ENCODE results near the gene HAUS5. TPM values are rescaled to one million over a fixed set of nuclear protein-coding genes. Genes with fewer than 3 reads are reported as not detected.

HAUS5 gene
- total RNA-seq, 1 experiment from 2014 or later, result 35.3 TPM

DNA sequence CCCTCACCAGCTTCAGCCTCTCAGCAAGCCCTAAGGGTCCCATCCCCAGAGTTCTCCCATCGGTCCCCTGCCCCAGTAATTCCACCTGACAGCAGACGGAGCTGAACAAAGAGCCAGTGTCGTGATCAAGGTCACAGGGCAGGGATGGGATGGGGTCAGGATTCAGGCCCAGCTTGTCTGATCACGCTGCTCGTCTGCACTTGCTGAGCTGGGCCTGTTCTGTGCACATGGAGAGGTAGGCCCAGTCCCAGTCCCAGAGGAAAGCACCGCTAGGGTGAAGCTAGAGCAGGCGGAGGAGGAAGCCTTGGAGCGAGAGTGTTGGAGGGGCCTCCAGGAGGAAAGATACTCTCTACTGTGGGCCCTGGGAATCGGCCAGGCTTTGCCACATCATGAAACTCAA, 9.2 kb downstream of the HAUS5 start:
- Mint-ChIP-seq H3K9me3 (ENCODE audit: low read depth, unreplicated experiment) (no peaks in the 10 kb centered on the region), H3K4me3 (ENCODE audit: low read depth, unreplicated experiment) (no peak overlapping the region), H3K27me3 (ENCODE audit: unreplicated experiment) (no peaks in the 10 kb centered on the region), H3K4me1 (ENCODE audit: low read depth, unreplicated experiment) (no peaks in the 10 kb centered on the region), H3K36me3 (ENCODE audit: insufficient read depth, unreplicated experiment) (peaks cover 9% of the 10 kb centered on the region), H3K27ac (ENCODE audit: unreplicated experiment) (no peak overlapping the region)
- CTCF ChIA-PET, result no interaction called here
- intact Hi-C loops (cut with micrococcal nuclease; ENCODE audit: unreplicated experiment), result no loop called here
- no TSS peak for BruUV-seq (replicated peaks)
- TF ChIP-seq, protein P1, sequence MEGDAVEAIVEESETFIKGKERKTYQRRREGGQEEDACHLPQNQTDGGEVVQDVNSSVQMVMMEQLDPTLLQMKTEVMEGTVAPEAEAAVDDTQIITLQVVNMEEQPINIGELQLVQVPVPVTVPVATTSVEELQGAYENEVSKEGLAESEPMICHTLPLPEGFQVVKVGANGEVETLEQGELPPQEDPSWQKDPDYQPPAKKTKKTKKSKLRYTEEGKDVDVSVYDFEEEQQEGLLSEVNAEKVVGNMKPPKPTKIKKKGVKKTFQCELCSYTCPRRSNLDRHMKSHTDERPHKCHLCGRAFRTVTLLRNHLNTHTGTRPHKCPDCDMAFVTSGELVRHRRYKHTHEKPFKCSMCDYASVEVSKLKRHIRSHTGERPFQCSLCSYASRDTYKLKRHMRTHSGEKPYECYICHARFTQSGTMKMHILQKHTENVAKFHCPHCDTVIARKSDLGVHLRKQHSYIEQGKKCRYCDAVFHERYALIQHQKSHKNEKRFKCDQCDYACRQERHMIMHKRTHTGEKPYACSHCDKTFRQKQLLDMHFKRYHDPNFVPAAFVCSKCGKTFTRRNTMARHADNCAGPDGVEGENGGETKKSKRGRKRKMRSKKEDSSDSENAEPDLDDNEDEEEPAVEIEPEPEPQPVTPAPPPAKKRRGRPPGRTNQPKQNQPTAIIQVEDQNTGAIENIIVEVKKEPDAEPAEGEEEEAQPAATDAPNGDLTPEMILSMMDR (IDR thresholded peaks at IDR 0.05; ENCODE audit: unreplicated experiment), result no peak
- no peak for DNase-seq

DNA sequence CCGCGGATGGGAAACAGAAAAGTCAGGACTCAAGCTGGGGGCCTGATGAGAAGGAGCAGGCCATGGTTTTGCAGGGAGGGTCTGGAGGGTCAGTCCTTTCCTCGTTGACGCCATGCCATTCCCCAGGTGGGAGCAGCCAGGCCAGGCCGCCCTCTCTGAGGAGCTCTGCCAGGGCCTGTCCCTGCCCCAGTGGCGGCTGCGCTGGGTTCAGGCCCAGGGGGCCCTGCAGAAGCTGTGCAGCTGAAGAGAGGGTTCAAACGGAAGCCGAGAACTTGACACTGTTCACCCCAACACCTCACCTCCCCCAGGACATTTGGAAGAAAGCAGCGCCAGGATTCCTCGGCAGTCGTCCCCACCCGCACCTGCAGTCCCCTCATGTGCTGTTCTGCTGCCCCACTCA, 10.2 kb downstream of the HAUS5 start:
- no peak for DNase-seq

DNA sequence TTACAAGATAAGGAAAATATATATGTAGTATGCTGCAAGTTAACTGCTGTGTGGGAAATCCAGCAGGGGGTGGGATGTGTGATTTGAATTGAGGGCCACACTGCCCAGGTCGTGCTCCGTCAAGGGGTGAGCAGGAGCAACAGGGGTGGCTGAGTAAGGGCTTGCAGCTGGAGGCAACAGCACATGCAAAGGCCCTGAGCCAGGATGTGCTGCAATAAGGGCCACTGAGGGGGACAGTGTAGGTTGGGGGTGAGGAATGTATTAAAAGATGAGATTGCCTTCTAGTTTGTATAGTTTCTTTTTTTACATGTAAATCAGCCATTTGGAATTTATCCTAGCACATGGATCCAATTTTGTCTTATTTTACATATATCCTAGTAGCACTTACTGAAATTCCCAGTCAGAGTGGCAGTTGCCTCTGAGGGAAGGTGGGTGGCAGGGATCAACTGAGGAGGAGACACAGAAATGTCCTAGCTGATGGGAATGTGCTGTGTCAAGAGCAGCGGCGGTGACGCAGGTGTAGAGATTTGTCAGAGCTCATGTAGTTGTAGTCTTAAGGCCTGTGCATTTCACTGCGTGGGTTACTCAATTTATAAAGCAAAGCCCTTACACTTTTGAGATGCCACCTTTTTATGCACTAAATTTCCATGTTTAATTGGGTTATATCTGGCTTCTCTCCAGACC, 10.9 kb downstream of the HAUS5 start:
- BruUV-seq (replicated peaks), result no TSS peak
- DNase-seq, result no peak
- CTCF ChIA-PET, result interaction anchor here (0.7 kb wide), 1 partner anchor 1144 kb away, joined by 4 read pairs; no protein-coding TSS in a partner anchor
- intact Hi-C loops (cut with micrococcal nuclease; ENCODE audit: unreplicated experiment), result no loop called here
- H3K27ac Mint-ChIP-seq (ENCODE audit: unreplicated experiment), result no peak overlapping the region
- H3K27me3 Mint-ChIP-seq (ENCODE audit: unreplicated experiment), result no peaks in the 10 kb centered on the region
- TF ChIP-seq, protein P1 (IDR thresholded peaks at IDR 0.05; ENCODE audit: unreplicated experiment), result no peak
- peaks cover 5% of the 10 kb centered on the region for H3K4me1 Mint-ChIP-seq (ENCODE audit: low read depth, unreplicated experiment)
- H3K4me3 Mint-ChIP-seq (ENCODE audit: low read depth, unreplicated experiment), result no peak overlapping the region
- H3K9me3 Mint-ChIP-seq (ENCODE audit: low read depth, unreplicated experiment), result no peaks in the 10 kb centered on the region
- H3K36me3 Mint-ChIP-seq (ENCODE audit: insufficient read depth, unreplicated experiment), result peaks cover 16% of the 10 kb centered on the region

More for the DNA sequence above, 10.2 kb downstream of the HAUS5 start:
- Mint-ChIP-seq H3K4me3 (ENCODE audit: low read depth, unreplicated experiment) (no peak overlapping the region), H3K36me3 (ENCODE audit: insufficient read depth, unreplicated experiment) (peaks cover 9% of the 10 kb centered on the region), H3K27ac (ENCODE audit: unreplicated experiment) (no peak overlapping the region), H3K9me3 (ENCODE audit: low read depth, unreplicated experiment) (no peaks in the 10 kb centered on the region), H3K27me3 (ENCODE audit: unreplicated experiment) (no peaks in the 10 kb centered on the region), H3K4me1 (ENCODE audit: low read depth, unreplicated experiment) (no peaks in the 10 kb centered on the region)
- TF ChIP-seq, protein P1 (IDR thresholded peaks at IDR 0.05; ENCODE audit: unreplicated experiment), result no peak
- intact Hi-C loops (cut with micrococcal nuclease; ENCODE audit: unreplicated experiment), result no loop called here
- CTCF ChIA-PET, result no interaction called here
- no TSS peak for BruUV-seq (replicated peaks)

DNA sequence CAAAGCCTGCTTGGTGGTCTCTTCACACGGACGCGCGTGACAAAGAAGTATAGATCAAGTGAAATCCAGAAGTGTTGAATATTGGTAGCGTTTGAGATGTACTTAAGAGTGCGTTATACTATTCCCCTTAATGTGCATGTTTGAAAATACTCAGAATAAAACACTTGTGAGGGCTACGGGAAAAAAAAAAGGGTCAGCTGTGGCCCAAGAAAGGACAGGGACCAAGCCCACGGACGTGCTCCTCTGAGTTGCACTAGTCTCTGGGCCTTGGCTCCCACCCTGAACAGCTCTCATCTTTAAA, 15.7 kb downstream of the HAUS5 start:
- BruUV-seq (replicated peaks), result TSS peak; percentile 99
- peaks cover 27% of the 10 kb centered on the region for H3K4me1 Mint-ChIP-seq (ENCODE audit: low read depth, unreplicated experiment)
- H3K4me3 Mint-ChIP-seq (ENCODE audit: low read depth, unreplicated experiment), result peak overlapping the region; percentile 99
- no peak for DNase-seq
- intact Hi-C loops (cut with micrococcal nuclease; ENCODE audit: unreplicated experiment), result no loop called here
- CTCF ChIA-PET, result interaction anchor here (0.6 kb wide), 1 partner anchor 63 kb away, joined by 4 read pairs; no protein-coding TSS in a partner anchor
- H3K9me3 Mint-ChIP-seq (ENCODE audit: low read depth, unreplicated experiment), result no peaks in the 10 kb centered on the region
- peaks cover 54% of the 10 kb centered on the region for H3K36me3 Mint-ChIP-seq (ENCODE audit: insufficient read depth, unreplicated experiment)
- H3K27ac Mint-ChIP-seq (ENCODE audit: unreplicated experiment), result peak overlapping the region; percentile 100
- TF ChIP-seq, protein P1 (IDR thresholded peaks at IDR 0.05; ENCODE audit: unreplicated experiment), result no peak
- H3K27me3 Mint-ChIP-seq (ENCODE audit: unreplicated experiment), result no peaks in the 10 kb centered on the region

All from Calu3 (cell line).